Activated CD8-positive, alpha-beta T cell treated with anti-CD3 and anti-CD28 coated beads, Interleukin-2, amount 10 ng/mL, durations not matched to agents 7 days and 5 days (primary cell): ENCODE results near the gene ATG4B. TPM values are rescaled to one million over a fixed set of nuclear protein-coding genes. Genes with fewer than 3 reads are reported as not detected.

Source experiments
- ATAC-seq: fragments of 150-1000 bp; cut with Tn5 transposase; one replicate; pipeline ENCODE4 v1.10.0; 2021; ENCODE audit warnings: moderate library complexity
- CTCF ChIA-PET: fragments of 350-600 bp; sonication (Branson Sonifier 250); formaldehyde crosslinking; loops from one replicate; lab custom pipeline; 2021; ENCODE audit warnings: antibody characterized with exemption; lab: Charles Lee
- POLR2A ChIA-PET: fragments of 350-600 bp; sonication (Branson Sonifier 250); formaldehyde crosslinking; loops from one replicate; lab custom pipeline; 2021; ENCODE audit warnings: antibody characterized with exemption; lab: Charles Lee
- DNase-seq: peaks from one replicate; pipeline ENCODE4 v3.0.0-alpha.2; 2020
- H3K27ac Mint-ChIP-seq: one replicate; pipeline ENCODE4 v1.8.0; 2021; ENCODE audit warnings: mild to moderate bottlenecking, mixed read lengths
- H3K27me3 Mint-ChIP-seq: one replicate; pipeline ENCODE4 v1.8.0; 2021; ENCODE audit warnings: low read depth, mixed read lengths
- H3K36me3 Mint-ChIP-seq: one replicate; pipeline ENCODE4 v1.8.0; 2021; ENCODE audit warnings: low read depth, mixed read lengths
- H3K4me1 Mint-ChIP-seq: one replicate; pipeline ENCODE4 v1.8.0; 2021; ENCODE audit warnings: low read depth, mixed read lengths
- H3K4me3 Mint-ChIP-seq: one replicate; pipeline ENCODE4 v1.8.0; 2021; ENCODE audit warnings: mild to moderate bottlenecking, mixed read lengths
- H3K9me3 Mint-ChIP-seq: one replicate; pipeline ENCODE4 v1.8.0; 2022; ENCODE audit warnings: mixed read lengths; ENCODE audit not compliant: insufficient read depth
- total RNA-seq, 2 experiments: library from RNA; stranded (reverse); gene quantifications; one replicate each; pipeline ENCODE4 v1.2.3, GENCODE V29; 2021

The ATG4B gene
- total RNA-seq, 2 experiments from 2014 or later = 81.2 to 94.6 TPM

GRCh38 chr2:241632478-241633325 is 4.8 kb upstream of the ATG4B start:
- no peak overlapping the region for H3K27ac Mint-ChIP-seq
- ChIA-PET POLR2A (interaction anchor here (2.1 kb wide), 1 partner anchor 15 kb away, joined by 7 read pairs; no protein-coding TSS in a partner anchor), CTCF (interaction anchor here (1.4 kb wide), 1 partner anchor 15 kb away, joined by 3 read pairs; no protein-coding TSS in a partner anchor)
- no peaks in the 10 kb centered on the region for H3K27me3 Mint-ChIP-seq
- H3K36me3 Mint-ChIP-seq = peaks cover 29% of the 10 kb centered on the region
- no peaks in the 10 kb centered on the region for H3K9me3 Mint-ChIP-seq
- no peak overlapping the region for H3K4me3 Mint-ChIP-seq
- ATAC-seq (no peak), DNase-seq (no peak)
- peaks cover 25% of the 10 kb centered on the region for H3K4me1 Mint-ChIP-seq

GRCh38 chr2:241633561-241633960 is 3.9 kb upstream of the ATG4B start:
- Mint-ChIP-seq H3K36me3 (peaks cover 26% of the 10 kb centered on the region), H3K4me3 (no peak overlapping the region), H3K27me3 (no peaks in the 10 kb centered on the region), H3K27ac (no peak overlapping the region), H3K4me1 (peaks cover 25% of the 10 kb centered on the region), H3K9me3 (no peaks in the 10 kb centered on the region)
- ChIA-PET POLR2A (interaction anchor here (0.6 to 2.1 kb wide), 2 partner anchors 16 to 526 kb away, joined by 3 to 7 read pairs; no protein-coding TSS in a partner anchor), CTCF (interaction anchor here (1.0 kb wide), 1 partner anchor 23 kb away, joined by 5 read pairs; no protein-coding TSS in a partner anchor)
- DNase-seq (no peak), ATAC-seq (no peak)

GRCh38 chr2:241635756-241636155 is 1.7 kb upstream of the ATG4B start:
- ChIA-PET POLR2A (no interaction called here), CTCF (no interaction called here)
- Mint-ChIP-seq H3K36me3 (peaks cover 42% of the 10 kb centered on the region), H3K9me3 (no peaks in the 10 kb centered on the region), H3K27me3 (no peaks in the 10 kb centered on the region), H3K4me3 (peak overlapping the region; percentile 78), H3K4me1 (peaks cover 40% of the 10 kb centered on the region), H3K27ac (peak overlapping the region; percentile 78)
- ATAC-seq = no peak
- DNase-seq = no peak

GRCh38 chr2:241636182-241637017 is 1.1 kb upstream of the ATG4B start:
- peaks cover 43% of the 10 kb centered on the region for H3K36me3 Mint-ChIP-seq
- ChIA-PET POLR2A (interaction anchor here (2.3 kb wide), 1 partner anchor 19 kb away, joined by 12 read pairs; no protein-coding TSS in a partner anchor), CTCF (no interaction called here)
- H3K27ac Mint-ChIP-seq = peak overlapping the region; percentile 78
- no peaks in the 10 kb centered on the region for H3K27me3 Mint-ChIP-seq
- ATAC-seq = peak; percentile 47
- peak overlapping the region; percentile 78 for H3K4me3 Mint-ChIP-seq
- DNase-seq = peak; percentile 52
- H3K9me3 Mint-ChIP-seq = no peaks in the 10 kb centered on the region
- peaks cover 44% of the 10 kb centered on the region for H3K4me1 Mint-ChIP-seq

GRCh38 chr2:241637795-241638660 is 535 bp downstream of the ATG4B start:
- peak; percentile 39 for ATAC-seq
- peaks cover 49% of the 10 kb centered on the region for H3K4me1 Mint-ChIP-seq
- DNase-seq = peak; percentile 44
- no peaks in the 10 kb centered on the region for H3K9me3 Mint-ChIP-seq
- peaks cover 34% of the 10 kb centered on the region for H3K36me3 Mint-ChIP-seq
- peak overlapping the region; percentile 90 for H3K4me3 Mint-ChIP-seq
- CTCF ChIA-PET = interaction anchor here (0.6 to 1.7 kb wide), 9 partner anchors 13 to 1073 kb away, joined by 3 to 6 read pairs (median 3); partner anchors contain the start of genes HDLBP, ING5 and SEPTIN2
- no peaks in the 10 kb centered on the region for H3K27me3 Mint-ChIP-seq
- POLR2A ChIA-PET = interaction anchor here (0.9 to 2.3 kb wide), 5 partner anchors 7 to 83 kb away, joined by 3 to 12 read pairs (median 3); no protein-coding TSS in a partner anchor
- peak overlapping the region; percentile 94 for H3K27ac Mint-ChIP-seq

- H3K27me3 Mint-ChIP-seq = no peaks in the 10 kb centered on the region
- H3K36me3 Mint-ChIP-seq = peaks cover 28% of the 10 kb centered on the region
- ATAC-seq = no peak
- H3K4me1 Mint-ChIP-seq = peaks cover 49% of the 10 kb centered on the region
- POLR2A ChIA-PET = interaction anchor here (0.9 to 1.6 kb wide), 3 partner anchors 8 to 84 kb away, joined by 3 to 6 read pairs (median 3); no protein-coding TSS in a partner anchor
- peak overlapping the region; percentile 94 for H3K27ac Mint-ChIP-seq
- H3K9me3 Mint-ChIP-seq = no peaks in the 10 kb centered on the region
- no peak for DNase-seq
- CTCF ChIA-PET = interaction anchor here (0.8 to 1.7 kb wide), 5 partner anchors 20 to 1074 kb away, joined by 3 to 6 read pairs (median 4); partner anchors contain the start of genes HDLBP, ING5 and SEPTIN2
- H3K4me3 Mint-ChIP-seq = peak overlapping the region; percentile 90
Observed at GRCh38 chr2:241638940-241639339, 1.4 kb downstream of the ATG4B start.

- no peak overlapping the region for H3K4me3 Mint-ChIP-seq
- H3K27me3 Mint-ChIP-seq = no peaks in the 10 kb centered on the region
- H3K27ac Mint-ChIP-seq = no peak overlapping the region
- ATAC-seq (no peak), DNase-seq (no peak)
- POLR2A ChIA-PET = no interaction called here
- H3K9me3 Mint-ChIP-seq = no peaks in the 10 kb centered on the region
- CTCF ChIA-PET = no interaction called here
- H3K4me1 Mint-ChIP-seq = peaks cover 48% of the 10 kb centered on the region
- peaks cover 27% of the 10 kb centered on the region for H3K36me3 Mint-ChIP-seq
Observed at GRCh38 chr2:241639385-241639784, 1.9 kb downstream of the ATG4B start.

GRCh38 chr2:241640165-241640795 is 2.8 kb downstream of the ATG4B start:
- H3K27ac Mint-ChIP-seq = peak overlapping the region; percentile 0

GRCh38 chr2:241641631-241642030 is 4.1 kb downstream of the ATG4B start:
- Mint-ChIP-seq H3K36me3 (peaks cover 27% of the 10 kb centered on the region), H3K27ac (peak overlapping the region; percentile 63), H3K4me3 (no peak overlapping the region), H3K4me1 (peaks cover 33% of the 10 kb centered on the region), H3K9me3 (no peaks in the 10 kb centered on the region), H3K27me3 (no peaks in the 10 kb centered on the region)
- DNase-seq = no peak
- ATAC-seq = no peak
- CTCF ChIA-PET = interaction anchor here (1.9 kb wide), 1 partner anchor 18 kb away, joined by 9 read pairs; no protein-coding TSS in a partner anchor
- POLR2A ChIA-PET = no interaction called here

More at GRCh38 chr2:241640165-241640795, 2.8 kb downstream of the ATG4B start:
- Mint-ChIP-seq H3K4me1 (peaks cover 41% of the 10 kb centered on the region), H3K27me3 (no peaks in the 10 kb centered on the region), H3K36me3 (peaks cover 27% of the 10 kb centered on the region), H3K9me3 (no peaks in the 10 kb centered on the region), H3K4me3 (no peak overlapping the region)
- ATAC-seq = no peak
- DNase-seq = no peak
- ChIA-PET POLR2A (no interaction called here), CTCF (interaction anchor here (1.9 kb wide), 1 partner anchor 19 kb away, joined by 9 read pairs; no protein-coding TSS in a partner anchor)
